Body of pancreas (tissue), 4 donors: ENCODE data around the gene RRP15.

Experiments
- CTCF ChIP-seq, 7 experiments: fragments of 450-650 bp in 4 of 7; fragments of 200-600 bp in 3 of 7; sonication (generic) in 3 of 7; IDR thresholded peaks; one replicate each; pipeline ENCODE4 v1.5.1; 2016 to 2019; ENCODE audit warnings: antibody characterized with exemption in 7 of 7
- POLR2A ChIP-seq, 3 donors: fragments of 450-650 bp; IDR thresholded peaks; one replicate each; pipeline ENCODE4 v1.6.1; 2016; ENCODE audit warnings: antibody characterized with exemption in 3 of 3, mild to moderate bottlenecking in 2 of 3

- TF ChIP-seq POLR2A (IDR thresholded peaks at IDR 0.05) = no peak
- no peak for TF ChIP-seq CTCF (IDR thresholded peaks at IDR 0.05)
Observed at GRCh38 chr1:218350035-218350525, 65.0 kb downstream of the RRP15 start.
